ENCODE results near the gene EXOC5. TPM values are rescaled to one million over a fixed set of nuclear protein-coding genes. Genes with fewer than 3 reads are reported as not detected.

Gene EXOC5
- polyA plus RNA-seq, 4 donors, result 6.8 to 47.8 (median 10.2) TPM

DNA sequence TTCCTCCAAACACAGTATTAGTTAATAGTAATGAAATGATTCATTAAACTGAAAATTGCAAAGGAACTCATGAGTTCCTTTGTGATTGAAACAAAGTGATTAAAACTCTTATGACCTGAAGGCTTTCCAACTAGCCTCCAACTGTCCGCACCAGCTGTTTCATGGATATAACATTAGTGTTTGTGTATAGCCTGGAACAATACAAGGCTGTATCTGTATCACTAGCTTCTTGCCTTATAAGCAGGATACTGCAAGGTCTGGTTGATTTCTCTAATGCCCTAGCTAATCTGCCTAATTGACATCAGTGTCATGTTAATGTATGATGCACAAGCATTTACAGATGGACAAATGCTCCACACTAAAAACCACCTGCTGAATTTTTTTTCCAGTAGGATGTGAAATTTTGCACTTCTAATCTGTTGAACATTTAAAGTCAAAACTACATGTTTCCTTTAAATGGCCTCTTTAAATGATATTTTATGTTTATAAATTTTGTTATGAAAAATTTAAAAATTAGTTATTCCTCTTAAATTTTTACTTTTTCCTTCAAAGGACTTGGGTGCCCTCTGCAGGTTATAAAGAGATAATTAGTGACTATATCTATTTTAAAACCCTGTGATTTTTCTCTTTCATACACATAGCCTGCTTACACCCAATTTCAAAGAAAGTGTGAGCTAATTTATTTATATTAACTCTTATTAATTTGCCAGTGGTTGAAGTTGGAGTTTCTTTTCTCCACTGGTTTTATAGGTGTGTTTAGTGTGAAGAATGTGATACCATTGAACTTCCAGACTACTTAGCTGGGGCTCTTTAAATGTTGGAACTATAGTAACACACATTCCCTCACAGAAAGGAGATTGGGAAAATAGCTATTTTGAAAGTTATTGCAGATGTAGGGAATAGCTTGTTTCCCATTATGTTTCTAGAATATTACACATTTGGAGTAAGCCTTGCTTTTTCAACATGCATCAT is 25.4 kb upstream of the EXOC5 start:
- Histone ChIP-seq H3K4me3 (ENCODE audit: low read depth in 1 of 3, low read length in 3 of 3) (no peak overlapping the region), H3K27ac (ENCODE audit: low read depth in 1 of 3, low read length in 2 of 3) (no peak overlapping the region), H3K9me3 (ENCODE audit: control insufficient read depth in 2 of 2, insufficient read depth in 1 of 2, low read depth in 1 of 2, low read length in 1 of 2) (no peaks in the 10 kb centered on the region), H3K27me3 (ENCODE audit: control insufficient read depth in 3 of 3, insufficient read depth in 3 of 3, low read length in 3 of 3) (no peaks in the 10 kb centered on the region), H3K36me3 (ENCODE audit: control insufficient read depth in 3 of 3, insufficient read depth in 2 of 3, low read depth in 1 of 3, low read length in 3 of 3) (peaks cover 0 to 3% (median 0%) of the 10 kb centered on the region in 3 donors), H3K4me1 (ENCODE audit: control insufficient read depth in 3 of 3, insufficient read depth in 2 of 3, low read depth in 1 of 3, low read length in 2 of 3) (peaks cover 0 to 11% (median 0%) of the 10 kb centered on the region in 3 donors)
- FAIRE-seq (peak; percentile 5), DNase-seq (no peak)
- 95 to 100% (median 97%) methylated on average over 1 of the region's 1 CpG for WGBS, 3 donors

DNA sequence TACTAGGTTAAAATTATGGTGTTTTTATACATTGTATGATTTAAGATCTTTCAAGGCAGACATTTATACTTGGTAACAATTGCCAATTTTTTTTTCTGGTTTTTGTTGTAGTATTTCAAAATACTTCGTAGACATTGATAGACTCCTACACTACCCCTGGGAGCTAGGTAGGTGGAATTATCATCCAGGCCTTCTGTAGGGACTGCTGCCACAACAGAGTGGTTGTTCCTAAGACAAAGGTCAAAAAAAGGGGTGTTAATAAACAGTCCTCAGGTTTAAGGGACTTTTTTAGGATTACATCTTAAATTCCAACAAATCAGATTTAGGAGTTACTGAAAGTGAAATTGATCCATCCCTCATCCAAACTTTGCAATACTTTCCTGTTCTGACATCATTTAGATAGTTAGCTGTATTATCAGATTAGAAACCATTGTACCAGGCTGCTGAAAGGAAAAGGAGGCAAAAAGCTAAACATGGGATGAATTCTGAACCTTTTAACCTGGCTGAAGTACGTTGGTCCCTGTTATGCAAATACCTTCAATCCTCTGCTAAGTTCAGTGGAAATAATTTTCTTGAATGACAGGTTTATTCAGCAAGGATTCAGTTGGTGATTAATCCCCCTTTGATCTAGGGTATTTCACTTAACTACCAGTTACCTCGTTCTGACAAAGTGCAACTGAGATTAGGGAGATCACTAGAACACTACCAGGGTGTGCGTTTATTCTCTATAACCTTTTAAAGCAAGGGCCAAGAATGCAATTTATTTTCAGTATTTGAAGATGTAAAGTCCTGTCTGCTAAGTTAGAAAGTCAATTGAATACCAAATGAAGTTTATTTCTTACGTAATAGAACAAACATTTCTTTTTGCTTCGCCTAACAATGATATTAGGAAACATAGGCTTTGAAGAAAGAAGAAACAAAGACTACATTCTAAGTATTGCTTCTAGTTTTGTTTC is 23.3 kb upstream of the EXOC5 start:
- WGBS, 3 donors, result 38 to 56% (median 49%) methylated on average over 6 of the region's 6 CpGs
- H3K9me3 ChIP-seq (ENCODE audit: control insufficient read depth in 2 of 2, insufficient read depth in 1 of 2, low read depth in 1 of 2, low read length in 1 of 2), result no peaks in the 10 kb centered on the region
- FAIRE-seq, result no peak

DNA sequence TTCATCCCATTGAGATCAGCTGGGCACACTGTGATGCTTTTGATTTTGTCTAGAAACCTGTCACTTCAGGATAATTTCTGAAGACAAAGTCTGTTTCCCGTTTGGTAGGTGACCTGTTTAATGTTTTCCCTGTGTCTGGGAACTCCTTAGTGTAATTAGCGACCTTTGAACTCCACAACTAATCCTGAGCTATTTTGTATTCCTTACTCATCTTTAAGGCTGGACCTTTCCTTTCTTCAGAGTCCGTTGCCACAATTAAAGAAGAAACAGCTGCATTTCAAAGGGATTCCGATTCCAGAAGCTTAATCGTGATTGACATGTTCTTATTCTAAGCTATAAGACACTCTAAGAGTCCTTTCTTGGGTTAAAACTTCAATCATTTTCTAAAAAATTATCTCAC is 22.0 kb upstream of the EXOC5 start:
- no peak for FAIRE-seq
- no peaks in the 10 kb centered on the region for H3K27me3 ChIP-seq (ENCODE audit: control insufficient read depth in 3 of 3, insufficient read depth in 3 of 3, low read length in 3 of 3)

More for the DNA sequence above, 23.3 kb upstream of the EXOC5 start:
- Histone ChIP-seq H3K36me3 (ENCODE audit: control insufficient read depth in 3 of 3, insufficient read depth in 2 of 3, low read depth in 1 of 3, low read length in 3 of 3) (peaks cover 0 to 7% (median 0%) of the 10 kb centered on the region in 3 donors), H3K27ac (ENCODE audit: low read depth in 1 of 3, low read length in 2 of 3) (no peak overlapping the region), H3K4me3 (ENCODE audit: low read depth in 1 of 3, low read length in 3 of 3) (no peak overlapping the region), H3K4me1 (ENCODE audit: control insufficient read depth in 3 of 3, insufficient read depth in 2 of 3, low read depth in 1 of 3, low read length in 2 of 3) (peaks cover 0 to 11% (median 0%) of the 10 kb centered on the region in 3 donors), H3K27me3 (ENCODE audit: control insufficient read depth in 3 of 3, insufficient read depth in 3 of 3, low read length in 3 of 3) (no peaks in the 10 kb centered on the region)
- no peak for DNase-seq

DNA sequence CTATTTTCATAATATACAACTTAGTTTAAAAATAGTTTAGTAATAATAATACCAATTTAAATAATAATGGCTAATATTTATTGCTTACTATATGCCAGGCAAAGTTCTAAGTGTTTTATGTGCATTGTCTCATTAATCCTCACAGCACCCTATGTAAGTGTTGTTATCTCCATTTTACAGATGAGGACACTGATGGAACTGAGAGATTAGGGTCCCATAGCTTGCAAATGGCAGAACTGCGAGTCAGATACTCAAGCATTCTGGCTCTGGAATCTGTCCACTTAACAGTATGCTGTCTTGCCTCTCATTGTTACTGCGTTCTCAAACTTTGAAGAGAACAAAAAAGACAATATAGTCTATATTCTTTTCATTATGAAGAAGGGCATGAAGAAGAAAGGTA is 19.0 kb upstream of the EXOC5 start:
- Histone ChIP-seq H3K9me3 (ENCODE audit: control insufficient read depth in 2 of 2, insufficient read depth in 1 of 2, low read depth in 1 of 2, low read length in 1 of 2) (no peaks in the 10 kb centered on the region), H3K4me1 (ENCODE audit: control insufficient read depth in 3 of 3, insufficient read depth in 2 of 3, low read depth in 1 of 3, low read length in 2 of 3) (peaks cover 0 to 11% (median 0%) of the 10 kb centered on the region in 3 donors), H3K27me3 (ENCODE audit: control insufficient read depth in 3 of 3, insufficient read depth in 3 of 3, low read length in 3 of 3) (no peaks in the 10 kb centered on the region), H3K4me3 (ENCODE audit: low read depth in 1 of 3, low read length in 3 of 3) (no peak overlapping the region), H3K27ac (ENCODE audit: low read depth in 1 of 3, low read length in 2 of 3) (no peak overlapping the region), H3K36me3 (ENCODE audit: control insufficient read depth in 3 of 3, insufficient read depth in 2 of 3, low read depth in 1 of 3, low read length in 3 of 3) (peaks cover 3 to 16% (median 9%) of the 10 kb centered on the region in 3 donors)
- no peak for DNase-seq
- 90 to 96% (median 93%) methylated on average over 2 of the region's 2 CpGs for WGBS, 3 donors
- FAIRE-seq, result no peak

More for the DNA sequence above, 22.0 kb upstream of the EXOC5 start:
- H3K9me3 ChIP-seq (ENCODE audit: control insufficient read depth in 2 of 2, insufficient read depth in 1 of 2, low read depth in 1 of 2, low read length in 1 of 2), result no peaks in the 10 kb centered on the region
- peaks cover 0 to 11% (median 0%) of the 10 kb centered on the region in 3 donors for H3K36me3 ChIP-seq (ENCODE audit: control insufficient read depth in 3 of 3, insufficient read depth in 2 of 3, low read depth in 1 of 3, low read length in 3 of 3)
- DNase-seq, result peak; percentile 80 to 88
- peak overlapping the region in 1 of 3 donors; percentile 45 for H3K27ac ChIP-seq (ENCODE audit: low read depth in 1 of 3, low read length in 2 of 3)
- 21 to 54% (median 27%) methylated on average over 5 of the region's 5 CpGs for WGBS, 3 donors
- H3K4me1 ChIP-seq (ENCODE audit: control insufficient read depth in 3 of 3, insufficient read depth in 2 of 3, low read depth in 1 of 3, low read length in 2 of 3), result peaks cover 0 to 11% (median 0%) of the 10 kb centered on the region in 3 donors
- H3K4me3 ChIP-seq (ENCODE audit: low read depth in 1 of 3, low read length in 3 of 3), result no peak overlapping the region

DNA sequence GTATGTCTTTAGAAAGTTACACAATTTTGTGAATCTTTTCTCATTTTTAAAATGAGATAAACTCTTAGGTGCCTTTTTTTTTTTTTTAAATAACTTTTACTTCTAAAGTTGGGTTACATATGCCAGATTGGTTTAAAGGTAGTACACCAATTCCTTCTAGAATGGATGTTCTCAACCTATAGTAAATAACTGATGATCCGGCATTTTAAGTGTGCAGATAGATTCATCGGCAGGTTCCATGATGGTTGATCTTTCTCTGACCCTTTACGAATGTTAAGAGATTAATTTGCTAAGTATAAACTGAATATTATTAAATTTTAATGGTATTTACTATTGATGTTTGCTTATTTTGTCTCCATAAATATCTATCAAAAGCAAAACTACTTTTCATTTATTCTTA is 8.4 kb upstream of the EXOC5 start:
- Histone ChIP-seq H3K9me3 (ENCODE audit: control insufficient read depth in 2 of 2, insufficient read depth in 1 of 2, low read depth in 1 of 2, low read length in 1 of 2) (no peaks in the 10 kb centered on the region), H3K27ac (ENCODE audit: low read depth in 1 of 3, low read length in 2 of 3) (no peak overlapping the region), H3K4me1 (ENCODE audit: control insufficient read depth in 3 of 3, insufficient read depth in 2 of 3, low read depth in 1 of 3, low read length in 2 of 3) (peaks cover 0 to 3% (median 2%) of the 10 kb centered on the region in 3 donors), H3K4me3 (ENCODE audit: low read depth in 1 of 3, low read length in 3 of 3) (no peak overlapping the region), H3K27me3 (ENCODE audit: control insufficient read depth in 3 of 3, insufficient read depth in 3 of 3, low read length in 3 of 3) (no peaks in the 10 kb centered on the region), H3K36me3 (ENCODE audit: control insufficient read depth in 3 of 3, insufficient read depth in 2 of 3, low read depth in 1 of 3, low read length in 3 of 3) (peaks cover 7 to 17% (median 7%) of the 10 kb centered on the region in 3 donors)
- 96 to 98% (median 97%) methylated on average over 3 of the region's 3 CpGs for WGBS, 3 donors
- no peak for FAIRE-seq
- no peak for DNase-seq

DNA sequence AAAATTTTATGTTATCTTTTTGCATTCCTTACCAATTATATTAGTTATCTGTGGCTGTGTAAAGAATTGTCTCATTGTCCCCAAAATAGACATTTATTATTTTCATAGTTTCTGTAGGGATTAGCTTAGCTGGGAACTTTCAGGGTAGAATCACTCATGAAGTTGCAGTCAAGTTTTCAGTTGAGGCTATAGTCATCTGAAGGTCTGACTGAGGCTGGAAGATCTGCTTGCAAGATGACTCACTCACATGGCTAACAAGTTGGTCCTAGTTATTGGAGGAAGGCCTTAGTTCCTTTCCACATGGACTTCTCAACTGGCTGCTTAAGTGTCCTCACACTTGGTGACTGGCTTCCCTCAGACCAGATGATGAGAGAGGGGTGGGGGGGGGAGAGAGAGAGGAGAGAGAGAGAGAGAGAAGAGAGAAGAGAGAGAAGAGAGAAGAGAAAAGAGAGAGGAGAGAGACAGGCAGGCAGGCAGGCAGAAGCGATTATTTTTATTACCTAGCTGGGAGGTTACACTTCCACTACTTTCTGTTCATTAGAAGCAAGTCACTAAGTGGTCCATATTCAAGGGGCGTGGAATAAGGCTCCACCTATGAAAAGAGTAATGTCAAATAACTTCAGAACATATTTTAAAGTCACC is 6.4 kb upstream of the EXOC5 start:
- DNase-seq (no peak), FAIRE-seq (no peak)
- Histone ChIP-seq H3K27ac (ENCODE audit: low read depth in 1 of 3, low read length in 2 of 3) (no peak overlapping the region), H3K27me3 (ENCODE audit: control insufficient read depth in 3 of 3, insufficient read depth in 3 of 3, low read length in 3 of 3) (no peaks in the 10 kb centered on the region), H3K36me3 (ENCODE audit: control insufficient read depth in 3 of 3, insufficient read depth in 2 of 3, low read depth in 1 of 3, low read length in 3 of 3) (peaks cover 6 to 11% (median 7%) of the 10 kb centered on the region in 3 donors), H3K4me1 (ENCODE audit: control insufficient read depth in 3 of 3, insufficient read depth in 2 of 3, low read depth in 1 of 3, low read length in 2 of 3) (peaks cover 3 to 13% (median 3%) of the 10 kb centered on the region in 3 donors), H3K9me3 (ENCODE audit: control insufficient read depth in 2 of 2, insufficient read depth in 1 of 2, low read depth in 1 of 2, low read length in 1 of 2) (no peaks in the 10 kb centered on the region), H3K4me3 (ENCODE audit: low read depth in 1 of 3, low read length in 3 of 3) (no peak overlapping the region)
- WGBS, 3 donors, result 94% methylated on average over 2 of the region's 2 CpGs

DNA sequence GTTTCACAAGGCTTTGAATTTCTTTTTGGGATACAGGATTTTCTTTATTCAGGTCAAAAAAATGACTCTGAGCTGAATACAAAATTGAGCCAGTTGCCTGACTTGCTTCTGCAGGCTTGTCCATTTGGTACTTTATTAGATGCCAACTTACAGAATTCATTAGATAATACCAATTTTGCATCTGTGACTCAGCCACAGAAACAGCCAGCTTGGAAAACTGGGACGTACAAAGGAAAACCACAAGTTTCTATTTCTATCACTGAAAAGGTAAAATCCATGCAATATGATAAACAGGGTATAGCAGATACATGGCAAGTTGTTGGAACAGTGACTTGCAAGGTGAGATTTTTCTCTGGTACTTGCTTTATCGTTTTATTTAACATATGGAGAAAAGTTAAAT is 5.8 kb upstream of the EXOC5 start:
- Histone ChIP-seq H3K4me3 (ENCODE audit: low read depth in 1 of 3, low read length in 3 of 3) (no peak overlapping the region), H3K36me3 (ENCODE audit: control insufficient read depth in 3 of 3, insufficient read depth in 2 of 3, low read depth in 1 of 3, low read length in 3 of 3) (peaks cover 6 to 11% (median 7%) of the 10 kb centered on the region in 3 donors), H3K9me3 (ENCODE audit: control insufficient read depth in 2 of 2, insufficient read depth in 1 of 2, low read depth in 1 of 2, low read length in 1 of 2) (no peaks in the 10 kb centered on the region), H3K27ac (ENCODE audit: low read depth in 1 of 3, low read length in 2 of 3) (no peak overlapping the region), H3K4me1 (ENCODE audit: control insufficient read depth in 3 of 3, insufficient read depth in 2 of 3, low read depth in 1 of 3, low read length in 2 of 3) (peaks cover 3 to 16% (median 3%) of the 10 kb centered on the region in 3 donors), H3K27me3 (ENCODE audit: control insufficient read depth in 3 of 3, insufficient read depth in 3 of 3, low read length in 3 of 3) (no peaks in the 10 kb centered on the region)
- FAIRE-seq (no peak), DNase-seq (no peak)
- 81 to 90% (median 86%) methylated on average over 2 of the region's 2 CpGs for WGBS, 3 donors

Data from small intestine (tissue), 7 donors.